HS-27A (cell line): ENCODE results near the gene APBA1.
"Not testable (repeated sequence)": the region's sequence is repeated elsewhere in the genome, so short reads cannot be mapped to it uniquely, and the experiment has no call there.

Source experiments
- DNase-seq: peaks from one replicate; pipeline ENCODE4 v3.0.0-alpha.2; 2012; ENCODE audit warnings: low read depth, missing footprints

Gene APBA1

DNA sequence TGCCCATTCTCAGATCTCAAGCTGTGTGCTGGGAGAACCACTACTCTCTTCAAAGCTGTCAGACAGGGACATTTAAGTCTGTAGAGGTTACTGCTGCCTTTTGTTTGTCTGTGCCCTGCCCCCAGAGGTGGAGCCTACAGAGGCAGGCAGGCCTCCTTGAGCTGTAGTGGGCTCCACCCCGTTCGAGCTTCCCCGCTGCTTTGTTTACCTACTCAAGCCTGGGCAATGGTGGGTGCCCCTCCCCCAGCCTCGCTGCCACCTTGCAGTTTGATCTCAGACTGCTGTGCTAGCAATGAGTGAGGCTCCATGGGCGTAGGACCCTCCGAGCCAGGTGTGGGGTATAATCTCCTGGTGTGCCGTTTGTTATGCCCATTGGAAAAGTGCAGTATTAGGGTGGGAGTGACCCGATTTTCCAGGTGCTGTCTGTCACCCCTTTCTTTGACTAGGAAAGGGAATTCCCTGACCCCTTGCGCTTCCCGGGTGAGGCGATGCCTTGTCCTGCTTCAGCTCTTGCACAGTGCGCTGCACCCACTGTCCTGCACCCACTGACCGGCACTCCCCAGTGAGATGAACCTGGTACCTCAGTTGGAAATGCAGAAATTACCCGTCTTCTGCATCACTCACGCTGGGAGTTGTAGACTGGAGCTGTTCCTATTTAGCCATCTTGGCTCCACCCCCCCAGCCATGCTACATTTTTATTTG lies 231.8 kb downstream of the APBA1 start:
- not testable (repeated sequence) for DNase-seq

DNA sequence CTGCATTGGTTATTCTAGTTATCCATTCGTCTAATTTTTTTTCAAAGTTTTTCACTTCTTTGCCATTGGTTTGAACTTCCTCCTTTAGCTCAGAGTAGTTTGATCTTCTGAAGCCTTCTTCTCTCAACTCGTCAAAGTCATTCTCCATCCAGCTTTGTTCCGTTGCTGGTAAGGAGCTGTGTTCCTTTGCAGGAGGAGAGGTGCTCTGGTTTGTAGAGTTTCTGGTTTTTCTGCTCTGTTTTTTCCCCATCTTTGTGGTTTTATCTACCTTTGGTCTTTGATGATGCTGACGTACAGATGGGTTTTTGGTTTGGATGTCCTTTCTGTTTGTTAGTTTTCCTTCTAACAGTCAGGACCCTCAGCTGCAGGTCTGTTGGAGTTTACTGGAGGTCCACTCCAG lies 232.5 kb downstream of the APBA1 start:
- DNase-seq = not testable (repeated sequence)

DNA sequence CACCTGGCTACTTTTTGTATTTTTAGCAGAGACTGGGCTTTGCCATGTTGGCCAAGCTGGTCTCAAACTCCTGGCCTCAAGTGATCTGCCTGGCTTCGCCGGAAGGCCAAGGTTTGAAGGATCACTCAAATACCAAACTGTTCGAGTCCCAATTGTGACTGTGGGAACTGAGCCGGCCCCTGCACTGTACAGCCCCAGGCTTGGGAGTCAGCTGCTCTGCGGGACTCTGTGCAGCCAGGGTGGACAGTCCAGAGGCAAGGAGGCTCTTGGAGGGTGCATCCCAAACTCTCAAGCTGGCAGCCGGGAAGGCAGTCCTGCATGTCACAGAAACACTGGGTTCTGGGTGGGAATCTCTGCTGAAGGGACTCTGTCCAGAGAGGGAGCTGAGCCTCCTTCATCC lies 238.2 kb downstream of the APBA1 start:
- DNase-seq = no peak

DNA sequence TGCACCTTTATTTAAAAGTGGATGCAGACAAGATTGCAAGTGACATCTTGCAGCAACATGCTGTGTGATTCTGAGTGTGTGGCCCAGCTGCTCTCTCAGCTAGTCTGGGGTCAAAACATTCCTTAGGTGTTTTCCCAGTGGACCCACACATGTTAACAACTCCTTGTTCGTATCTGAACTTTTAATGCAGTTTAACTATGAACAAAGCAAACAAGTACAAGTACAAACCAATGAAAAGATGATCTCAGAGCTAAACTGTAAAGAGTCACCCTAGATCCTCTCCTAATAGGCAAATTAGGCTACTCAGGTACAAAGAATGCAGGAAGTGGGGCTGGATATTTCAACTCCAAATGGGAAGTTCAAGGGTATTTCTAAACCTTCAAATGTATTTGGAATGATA lies 238.8 kb downstream of the APBA1 start:
- DNase-seq = no peak

DNA sequence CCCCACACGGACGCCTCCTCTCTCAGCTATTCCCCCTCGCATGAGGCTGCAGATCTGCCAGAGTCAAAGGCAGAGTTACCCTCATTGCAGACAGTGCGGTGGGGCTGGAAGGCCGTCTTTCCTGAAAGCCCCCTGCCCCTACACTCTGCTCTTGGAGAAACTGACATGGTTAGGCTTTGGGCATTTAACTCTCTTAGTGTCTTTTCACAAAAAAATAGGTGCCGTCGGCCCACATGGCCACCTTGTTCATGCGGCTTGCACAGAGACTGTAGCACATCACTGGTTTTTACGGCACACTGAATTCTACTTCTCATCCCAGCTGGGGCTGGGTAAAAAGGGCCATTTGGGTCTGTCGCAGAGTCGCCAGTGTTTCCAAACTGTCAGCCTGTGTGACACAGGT lies 239.5 kb downstream of the APBA1 start:
- no peak for DNase-seq

DNA sequence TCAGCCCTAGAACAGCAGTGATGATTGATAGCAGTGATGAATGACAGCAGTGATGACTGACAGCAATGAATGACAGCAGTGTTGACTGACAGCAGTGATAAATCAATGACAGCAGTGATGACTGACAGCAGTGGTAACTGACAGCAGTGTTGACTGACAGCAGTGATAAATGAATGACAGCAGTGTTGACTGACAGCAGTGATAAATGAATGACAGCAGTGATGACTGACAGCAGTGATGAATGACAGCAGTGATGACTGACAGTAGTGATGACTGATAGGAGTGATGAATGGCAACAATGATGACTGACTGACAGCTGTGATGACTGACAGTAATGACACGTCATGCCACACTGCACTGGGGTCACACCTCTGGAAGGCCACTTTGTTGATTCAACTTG lies 240.4 kb downstream of the APBA1 start:
- no peak for DNase-seq

DNA sequence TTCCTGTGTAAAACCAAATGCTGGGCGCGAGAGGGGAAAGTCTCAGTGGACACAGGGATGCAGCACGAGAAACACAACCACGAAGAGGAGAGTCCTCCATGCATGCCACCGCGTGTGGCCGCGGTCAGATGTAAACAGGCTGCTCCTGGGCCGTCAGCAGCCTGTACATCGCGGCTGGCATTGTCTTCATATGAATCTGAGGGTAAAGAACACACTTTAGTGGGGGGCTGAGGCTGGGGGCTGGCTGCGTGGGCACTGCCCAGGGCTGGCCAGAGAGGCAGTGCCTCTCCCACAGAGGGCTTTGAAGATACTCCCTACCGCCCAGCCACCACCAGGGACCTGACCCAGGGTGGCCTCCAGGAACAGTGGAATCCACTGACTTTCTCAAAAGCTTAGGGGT lies 241.0 kb downstream of the APBA1 start:
- no peak for DNase-seq

DNA sequence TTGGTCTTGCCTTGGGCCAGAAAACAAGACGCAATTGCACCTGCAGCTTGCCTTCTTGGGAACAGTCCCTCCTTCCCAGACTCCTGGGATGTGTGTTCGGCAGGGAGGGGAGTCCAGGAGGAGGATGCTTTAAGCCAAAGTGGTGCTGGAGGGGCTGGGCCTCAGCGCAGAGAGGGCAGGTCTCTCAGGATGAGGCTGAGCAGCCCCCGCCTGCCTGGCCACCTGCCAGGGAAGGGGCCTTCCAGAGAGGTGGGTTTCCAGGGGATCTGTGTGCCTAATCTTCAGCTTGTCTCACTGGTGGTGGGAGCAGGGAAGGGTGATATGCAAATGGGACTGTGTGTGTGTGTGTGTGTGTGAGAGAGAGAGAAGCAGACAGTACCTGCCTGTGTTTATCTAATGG lies 242.0 kb downstream of the APBA1 start:
- no peak for DNase-seq

DNA sequence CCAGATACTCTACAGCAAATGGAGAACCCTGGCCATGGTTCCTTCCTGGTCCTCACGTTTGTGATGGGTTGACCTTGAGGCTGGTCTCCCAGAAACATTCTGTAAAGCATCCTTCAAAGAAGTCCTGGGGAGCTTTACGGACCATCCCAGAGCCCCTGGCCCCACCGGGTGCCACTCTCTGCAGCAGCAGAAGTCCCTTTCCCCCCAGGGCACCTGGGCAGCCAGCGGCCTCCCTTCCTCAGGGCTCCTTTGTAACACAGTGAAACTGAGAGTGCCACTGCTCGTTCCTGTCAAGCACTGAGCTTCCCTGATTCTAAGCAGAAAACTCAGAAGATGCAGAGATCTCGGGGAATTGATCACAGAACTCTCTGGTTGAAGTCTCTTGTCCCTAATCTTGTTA lies 242.9 kb downstream of the APBA1 start:
- no peak for DNase-seq

DNA sequence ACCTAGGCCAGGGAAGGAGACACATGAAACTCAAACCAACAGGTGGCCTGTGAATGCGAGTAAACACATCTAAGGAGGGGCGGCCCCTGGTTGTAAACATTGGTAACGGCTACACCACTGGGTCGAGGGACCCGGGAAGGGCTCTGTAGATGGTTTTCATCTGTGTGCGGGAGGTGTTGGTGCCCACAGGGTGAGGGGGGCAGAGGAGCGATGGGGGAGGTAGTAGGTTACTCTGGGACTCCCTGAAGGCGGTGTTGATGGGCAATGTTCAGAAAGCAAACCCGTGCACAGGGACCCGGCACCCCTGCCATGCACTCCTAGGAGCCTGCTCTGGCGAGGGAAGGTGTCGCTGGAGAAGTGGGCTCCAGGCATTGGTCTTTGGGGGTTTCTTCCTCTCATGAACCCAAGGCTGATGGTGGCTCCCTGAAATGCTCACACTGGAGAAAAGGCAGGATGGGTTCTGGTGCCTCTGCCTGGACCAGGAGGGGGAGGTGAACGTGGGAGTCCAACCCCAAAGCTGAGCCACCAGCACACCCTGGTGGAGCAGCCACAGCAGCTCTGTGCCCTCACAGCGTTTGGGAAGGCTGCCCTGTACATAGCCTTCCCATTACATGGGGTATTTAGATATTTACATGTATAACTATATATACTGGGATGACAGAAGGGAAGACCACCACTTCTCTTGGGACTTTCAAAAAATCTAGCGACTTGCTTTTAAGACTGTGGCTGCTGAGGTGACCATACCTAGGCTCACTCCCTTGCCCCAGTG lies 244.0 kb downstream of the APBA1 start:
- no peak for DNase-seq

DNA sequence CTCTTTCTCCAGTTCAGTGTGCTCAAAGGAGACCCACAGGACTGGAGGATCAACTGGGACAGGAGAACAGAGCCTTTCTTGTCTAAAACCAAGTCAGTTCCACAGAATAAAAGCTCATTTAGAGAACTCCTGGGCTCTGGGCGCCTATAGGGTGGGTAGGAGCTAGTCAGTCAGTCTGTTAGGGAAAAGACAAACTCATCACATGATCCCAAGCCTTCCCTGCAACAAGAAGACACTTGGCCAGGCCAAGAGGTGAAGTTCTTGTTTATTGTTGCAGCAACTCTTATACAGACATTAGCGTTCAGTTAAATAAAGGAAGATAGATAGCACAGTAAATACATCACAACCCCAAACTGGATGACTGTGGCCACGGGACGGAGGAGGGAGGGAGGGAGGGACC lies 244.9 kb downstream of the APBA1 start:
- DNase-seq = no peak

DNA sequence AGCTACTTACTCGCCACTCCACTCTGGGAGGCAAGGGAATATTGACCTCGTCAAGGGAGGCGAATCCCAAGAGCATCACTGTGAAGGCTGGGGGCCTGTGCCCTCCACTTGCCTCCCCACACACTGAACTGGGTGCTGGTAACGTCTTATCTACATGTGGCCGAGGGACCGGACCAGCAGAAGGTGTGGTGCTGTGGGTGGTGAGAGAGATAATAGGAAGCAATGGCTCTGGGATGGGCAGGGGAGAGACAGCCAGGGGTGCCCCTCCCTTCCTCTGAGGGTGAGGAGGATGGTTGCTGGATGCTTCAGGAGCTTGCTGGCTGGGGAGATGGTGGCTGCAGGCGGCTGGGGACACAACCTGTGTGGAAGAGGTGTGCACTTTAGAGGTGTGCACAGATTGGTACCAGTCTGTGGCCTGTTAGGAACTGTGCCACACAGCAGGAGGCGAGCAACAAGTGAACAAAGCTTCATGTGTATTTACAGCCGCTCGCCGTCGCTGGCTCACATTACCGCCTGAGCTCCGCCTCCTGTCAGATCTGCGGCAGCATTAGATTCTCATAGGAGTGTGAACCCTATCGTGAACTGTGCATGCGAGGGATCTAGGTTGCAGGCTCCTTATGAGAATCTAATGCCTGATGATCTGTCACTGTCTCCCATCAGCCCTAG lies 246.9 kb downstream of the APBA1 start:
- DNase-seq = no peak

DNA sequence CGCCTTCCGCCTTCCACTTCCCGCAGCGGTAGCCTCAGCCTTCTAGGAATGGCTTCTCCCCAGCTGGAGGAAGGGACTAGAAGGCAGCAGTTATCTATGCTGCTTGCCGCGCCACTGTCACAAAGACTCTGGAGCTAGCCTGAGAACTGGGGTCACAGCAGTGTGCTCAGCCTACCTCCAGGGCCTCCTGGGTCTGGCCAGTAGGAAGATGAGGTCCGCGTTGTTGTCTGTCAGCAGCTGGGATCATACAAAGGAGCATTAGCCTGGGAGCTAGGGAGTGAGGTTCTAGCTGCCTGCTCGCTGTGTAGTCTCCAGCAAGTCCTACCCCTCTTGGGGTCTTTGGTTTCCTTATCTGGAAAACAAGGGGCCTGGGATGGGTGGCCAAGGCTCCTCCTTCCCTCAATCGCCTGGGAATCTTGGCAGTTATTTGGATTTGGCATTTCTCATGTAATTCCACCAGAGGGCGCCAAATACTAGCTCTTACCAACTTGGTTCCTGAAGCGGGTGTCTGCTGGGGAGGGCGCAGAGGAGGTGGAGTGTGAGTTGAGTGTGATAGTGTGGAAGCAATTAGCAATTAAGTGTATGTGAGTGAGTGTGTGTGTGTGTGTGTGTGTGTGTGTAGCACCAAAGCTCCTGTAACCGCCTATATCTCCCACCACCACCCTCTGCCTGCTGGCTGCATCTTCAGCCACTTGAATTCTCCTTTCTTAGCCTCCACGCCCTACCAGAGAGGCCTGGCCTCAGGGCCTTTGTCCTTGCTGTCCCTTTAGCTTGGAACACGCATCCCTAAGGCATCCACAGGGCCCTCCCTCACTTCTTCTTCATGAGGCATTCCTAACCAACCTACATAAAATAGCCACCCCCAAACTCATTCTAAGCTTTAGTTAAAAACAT lies 250.0 kb downstream of the APBA1 start:
- no peak for DNase-seq

DNA sequence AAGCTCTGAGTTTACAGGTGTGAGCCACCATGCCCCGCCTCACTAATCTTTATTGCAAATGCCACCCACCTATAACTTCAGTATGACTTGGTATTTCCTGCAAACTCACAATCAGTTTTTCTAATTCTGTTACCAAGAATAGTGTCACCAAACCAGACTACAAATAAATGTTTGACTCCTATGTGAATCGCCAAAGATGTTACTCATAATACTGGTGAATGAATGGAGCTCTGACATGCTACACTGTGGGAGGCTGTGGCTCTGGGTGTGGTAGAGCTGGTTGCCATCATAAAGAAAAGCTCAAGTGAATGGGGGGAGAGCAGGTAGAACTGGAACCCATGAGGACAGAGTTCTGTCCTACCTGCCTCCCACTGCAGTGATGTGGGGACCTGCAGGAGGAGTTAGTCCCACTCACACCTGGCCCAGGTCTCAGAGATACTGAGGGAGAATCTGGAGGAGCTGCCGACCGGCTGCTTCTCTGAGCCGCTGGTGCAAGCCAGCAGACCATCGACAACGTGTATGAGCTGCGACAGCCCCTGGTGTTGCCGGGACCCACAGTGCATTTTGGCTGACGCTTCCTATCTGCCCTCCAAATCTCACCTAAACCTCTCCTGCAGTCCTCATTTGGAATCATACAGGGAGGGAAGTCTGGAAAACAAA lies 251.4 kb downstream of the APBA1 start:
- no peak for DNase-seq

DNA sequence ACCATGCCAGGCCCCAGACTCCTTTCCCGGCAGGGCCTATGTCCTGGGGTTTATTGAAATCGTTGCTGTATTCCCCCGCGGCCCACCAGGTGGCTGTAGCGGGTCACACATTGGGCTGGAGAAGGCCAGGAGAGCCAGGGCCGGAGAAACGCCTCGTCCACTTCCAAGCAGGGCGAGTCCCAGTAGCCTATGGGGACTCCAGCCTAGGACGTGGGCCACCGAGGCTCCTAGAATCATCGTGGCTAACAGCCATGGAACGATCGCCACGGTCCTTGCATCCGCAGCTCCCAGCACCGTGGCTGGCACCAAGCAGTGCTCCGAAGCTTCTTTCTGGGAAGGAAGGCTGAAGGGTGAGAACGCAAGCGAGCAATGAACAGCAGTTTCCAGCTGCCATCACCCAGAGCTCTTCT lies 259.4 kb downstream of the APBA1 start:
- DNase-seq = no peak

DNA sequence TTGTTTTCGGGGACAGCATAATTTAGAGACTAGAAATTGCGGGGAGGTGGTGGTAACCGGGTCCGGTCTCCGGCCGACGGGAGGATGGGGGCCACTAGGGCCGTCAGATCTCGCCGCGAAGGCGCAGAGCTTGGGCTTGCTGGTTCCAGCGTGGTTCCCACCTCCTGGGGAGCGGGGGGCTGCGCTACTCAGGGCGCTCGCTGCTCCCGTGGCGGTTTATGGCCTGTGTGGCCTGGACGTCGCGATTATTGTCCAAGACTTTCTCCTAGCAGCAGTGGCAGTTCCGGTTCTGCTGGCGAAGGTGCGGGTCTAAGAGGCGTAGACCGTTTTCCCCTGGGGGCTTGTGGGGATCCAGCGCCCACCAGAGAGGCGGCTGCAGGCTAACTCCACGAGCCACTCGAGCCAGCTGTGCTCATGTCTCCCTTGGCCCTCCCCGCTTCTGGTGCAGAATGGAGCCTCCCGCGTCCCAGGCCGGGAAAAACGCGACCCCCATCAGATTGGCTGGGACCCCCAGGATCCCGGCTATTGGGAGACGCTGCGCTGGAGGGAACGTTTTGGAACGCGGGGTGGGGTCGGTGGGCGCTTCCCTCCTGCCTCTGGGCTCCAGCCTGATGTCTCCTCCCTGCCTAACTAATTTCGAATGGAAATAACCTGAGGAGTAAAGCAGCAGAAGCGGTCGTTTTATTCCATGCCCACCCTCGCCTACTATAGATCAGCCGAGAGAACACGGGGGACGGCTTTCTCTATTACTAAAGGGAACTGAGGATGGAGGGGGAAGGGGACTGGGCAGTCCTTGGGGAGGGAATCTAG lies 260.0 kb downstream of the APBA1 start:
- DNase-seq = no peak

DNA sequence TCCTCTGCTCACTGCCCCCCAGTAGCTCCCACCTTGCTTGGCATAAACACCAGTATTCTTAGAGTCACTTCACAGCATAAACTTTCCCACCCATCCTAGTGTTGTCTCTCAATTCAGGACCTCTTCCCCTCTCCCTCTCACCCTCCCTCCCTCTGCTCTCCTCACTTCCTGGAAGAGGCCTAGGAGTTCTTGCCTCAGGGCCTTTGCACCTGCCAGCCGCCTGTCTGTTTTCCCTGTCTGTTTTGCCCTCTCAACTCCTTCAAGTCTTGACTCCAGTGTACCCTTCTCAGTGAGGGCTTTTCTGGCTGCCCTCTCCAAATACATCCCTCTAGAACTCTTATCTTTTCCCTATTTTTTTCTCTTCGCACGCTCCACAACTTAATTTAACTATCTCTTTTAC lies 260.9 kb downstream of the APBA1 start:
- no peak for DNase-seq

DNA sequence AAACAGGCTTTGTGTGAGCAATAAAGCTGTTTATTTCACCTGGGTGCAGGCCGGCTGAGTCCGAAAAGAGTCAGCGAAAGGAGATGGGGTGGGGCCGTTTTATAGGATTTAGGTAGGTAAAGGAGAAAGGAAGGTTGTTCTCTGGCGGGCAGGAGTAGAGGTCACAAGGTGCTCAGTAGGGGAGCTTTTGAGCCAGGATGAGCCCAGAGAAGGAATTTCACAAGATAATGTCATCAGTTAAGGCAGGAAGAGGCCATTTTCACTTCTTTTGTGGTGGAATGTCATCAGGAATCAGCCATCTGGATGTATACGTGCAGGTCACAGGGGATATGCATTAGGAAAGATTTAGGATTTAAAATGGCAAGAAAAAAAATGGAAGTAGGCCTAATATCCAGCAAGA lies 262.2 kb downstream of the APBA1 start:
- DNase-seq = not testable (repeated sequence)

DNA sequence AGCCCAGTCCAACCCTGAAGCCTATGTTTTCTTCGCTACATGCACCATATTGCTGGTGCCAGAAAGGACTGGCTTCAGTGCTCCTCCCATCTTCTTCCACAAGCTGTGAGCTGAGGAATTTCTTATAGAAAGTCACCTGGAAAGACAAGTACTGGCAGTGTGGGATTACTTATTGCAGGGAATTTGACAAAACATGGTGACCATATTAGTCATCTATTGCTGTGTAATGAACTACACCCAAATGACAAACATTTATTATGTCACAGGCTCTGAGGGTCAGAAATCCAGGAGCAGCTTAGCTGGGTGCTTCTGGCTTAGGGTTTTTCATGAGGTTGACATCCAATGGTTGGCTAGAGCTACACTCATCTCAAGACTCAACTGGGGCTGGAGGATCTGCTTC lies 271.7 kb downstream of the APBA1 start:
- no peak for DNase-seq

DNA sequence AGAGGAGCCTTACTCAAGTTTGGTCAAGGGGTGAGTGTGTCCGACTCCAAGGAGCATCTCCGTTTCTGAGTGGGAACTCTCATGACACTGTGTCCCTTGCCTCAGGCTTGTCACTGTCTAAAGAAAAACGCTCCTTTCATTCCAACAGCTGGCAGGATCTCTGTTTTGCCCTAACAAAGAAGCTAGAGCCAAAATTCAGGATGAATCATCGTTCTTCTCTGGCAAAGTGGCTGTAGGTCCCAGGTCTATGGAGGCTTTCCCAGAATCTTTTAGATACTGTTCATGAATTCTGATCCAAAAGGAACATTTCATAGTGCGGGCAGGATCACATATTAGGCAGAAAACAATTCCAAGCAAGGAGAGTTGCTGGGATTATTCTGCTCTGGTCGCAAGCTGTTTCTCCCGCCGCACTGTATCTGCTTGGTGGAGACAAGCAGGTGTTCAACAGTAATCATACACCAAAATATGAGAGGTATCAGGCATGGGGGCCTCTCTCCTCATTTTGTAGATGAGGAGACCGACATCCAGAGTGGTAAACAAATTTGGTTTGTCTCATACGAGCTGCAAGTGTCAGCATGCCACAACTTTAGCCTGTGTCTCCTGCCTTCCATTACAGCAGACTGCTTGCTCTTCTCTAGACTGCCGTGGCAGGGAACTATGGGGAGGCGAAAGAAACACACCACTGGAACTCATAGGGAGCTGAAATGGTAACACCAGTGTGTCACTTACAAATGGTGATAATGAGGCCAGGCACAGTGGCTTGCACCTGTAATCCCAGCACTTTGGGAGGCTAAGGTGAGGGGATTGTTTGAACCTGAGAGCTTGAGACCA lies 274.6 kb downstream of the APBA1 start:
- no peak for DNase-seq
